AG04449 (cell line): ENCODE data around the gene LPIN1.
"Not testable (repeated sequence)": the region's sequence is repeated elsewhere in the genome, so short reads cannot be mapped to it uniquely, and the experiment has no call there.

Experiments used
- CTCF ChIA-PET: fragments of 350-600 bp; formaldehyde crosslinking; extraction: SDS; loops from one replicate; lab custom pipeline; 2021; ENCODE audit warnings: antibody characterized with exemption; lab: Yijun Ruan, JAX
- POLR2A ChIA-PET: fragments of 400-600, 350-600 bp; formaldehyde crosslinking; extraction: SDS; loops from one replicate; lab custom pipeline; 2020; ENCODE audit warnings: antibody characterized with exemption, inconsistent platforms; lab: Yijun Ruan, JAX
- DNase-seq: peaks from one replicate; pipeline ENCODE4 v3.0.0-alpha.2; 2010; ENCODE audit warnings: low read depth, low spot score
- H3K4me3 ChIP-seq: 2 replicates; pipeline ENCODE4 v1.5.1; 2011; ENCODE audit warnings: low read depth, mild to moderate bottlenecking, control low read depth, low read length
- CTCF ChIP-seq: IDR thresholded peaks from one replicate; pipeline ENCODE4 v1.5.1; 2011; ENCODE audit warnings: mild to moderate bottlenecking, moderate library complexity, low read length, control low read depth, inconsistent platforms; ENCODE audit not compliant: insufficient read depth; ENCODE audit errors: missing control alignments

The LPIN1 gene

GRCh38 chr2:11757101-11757500 lies 10.7 kb downstream of the LPIN1 start:
- no peak for DNase-seq
- ChIA-PET POLR2A (no interaction called here), CTCF (interaction anchor here (0.7 to 28.0 kb wide), 6 partner anchors 10 to 69 kb away, joined by 3 to 428 read pairs (median 4); partner anchors contain the start of gene LPIN1)
- TF ChIP-seq CTCF: no peak
- no peak overlapping the region for H3K4me3 ChIP-seq

- no peak for DNase-seq
- TF ChIP-seq CTCF: no peak
- POLR2A ChIA-PET: no interaction called here
- CTCF ChIA-PET: interaction anchor here (0.9 to 28.0 kb wide), 5 partner anchors 9 to 23 kb away, joined by 4 to 428 read pairs (median 5); partner anchors contain the start of gene LPIN1
- no peak overlapping the region for H3K4me3 ChIP-seq
Measured at GRCh38 chr2:11758187-11758586, 11.8 kb downstream of the LPIN1 start.

DNA sequence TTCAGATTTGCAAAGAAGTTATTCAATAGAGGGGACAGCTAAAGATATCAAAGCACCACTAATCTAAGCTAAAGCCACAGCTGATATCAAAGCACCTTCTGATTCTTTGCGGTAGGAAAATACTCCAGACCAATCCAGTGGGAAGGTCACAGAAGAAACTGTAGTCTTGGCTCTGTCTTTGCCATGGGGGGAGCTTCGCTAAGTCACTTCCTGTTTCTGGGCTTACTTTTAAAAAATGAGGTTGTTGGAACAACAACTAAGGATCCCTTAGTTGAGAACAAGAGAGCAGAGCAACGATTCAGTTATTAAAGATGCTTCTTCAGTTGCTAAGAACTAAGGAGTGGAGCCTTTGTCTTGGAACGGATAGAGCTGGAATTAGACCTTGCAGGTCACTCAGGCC lies 12.2 kb downstream of the LPIN1 start:
- POLR2A ChIA-PET: no interaction called here
- no peak for TF ChIP-seq CTCF
- no peak overlapping the region for H3K4me3 ChIP-seq
- DNase-seq: no peak
- CTCF ChIA-PET: interaction anchor here (0.9 to 28.0 kb wide), 5 partner anchors 9 to 65 kb away, joined by 4 to 428 read pairs (median 5); partner anchors contain the start of gene LPIN1

GRCh38 chr2:11759182-11759975 lies 12.9 kb downstream of the LPIN1 start:
- DNase-seq, H3K4me3 ChIP-seq, POLR2A ChIA-PET: not testable (repeated sequence)
- CTCF ChIA-PET: interaction anchor here (0.9 to 28.0 kb wide), 3 partner anchors 8 to 66 kb away, joined by 5 to 428 read pairs (median 5); no protein-coding TSS in a partner anchor

GRCh38 chr2:11761259-11761658 lies 14.8 kb downstream of the LPIN1 start:
- ChIA-PET CTCF (interaction anchor here (0.9 to 8.7 kb wide), 2 partner anchors 20 to 22 kb away, joined by 3 to 110 read pairs; no protein-coding TSS in a partner anchor), POLR2A (no interaction called here)
- no peak overlapping the region for H3K4me3 ChIP-seq
- no peak for TF ChIP-seq CTCF
- no peak for DNase-seq

DNA sequence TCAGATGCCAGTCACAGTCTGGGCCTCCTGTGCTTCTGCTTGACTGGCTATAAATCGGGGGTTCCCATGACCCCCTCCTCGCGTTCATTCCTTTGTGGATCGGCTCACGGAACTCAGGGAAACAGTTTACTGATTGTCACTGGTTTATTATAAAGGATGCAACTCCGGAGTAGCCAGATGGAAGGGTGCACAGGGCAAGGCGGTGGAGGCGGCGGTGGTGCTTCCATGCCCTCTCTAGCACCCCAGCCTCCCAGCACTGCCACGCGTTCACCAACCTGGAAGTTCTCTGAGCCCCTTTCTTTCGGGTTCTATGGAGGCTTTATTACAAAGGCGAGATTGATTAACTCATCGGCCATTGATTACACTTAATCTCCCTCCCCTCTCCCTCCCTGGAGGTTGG lies 15.6 kb downstream of the LPIN1 start:
- DNase-seq: no peak
- ChIA-PET POLR2A (no interaction called here), CTCF (interaction anchor here (8.7 kb wide), 1 partner anchor 19 kb away, joined by 110 read pairs; no protein-coding TSS in a partner anchor)
- H3K4me3 ChIP-seq: no peak overlapping the region
- TF ChIP-seq CTCF: no peak
